ENCODE results near the gene SEC61A2.

SEC61A2 gene

GRCh38 chr10:12180221-12180974, 50.9 kb downstream of the SEC61A2 start:
- peaks cover 44% of the 10 kb centered on the region for H3K36me3 ChIP-seq

GRCh38 chr10:12181065-12181775, 51.7 kb downstream of the SEC61A2 start:
- no peaks in the 10 kb centered on the region for H3K27me3 ChIP-seq
- H3K4me1 ChIP-seq = no peaks in the 10 kb centered on the region
- no peak overlapping the region for H3K4me3 ChIP-seq (ENCODE audit: low read depth, low read length)
- no peak for TF ChIP-seq CTCF (IDR thresholded peaks at IDR 0.05; ENCODE audit: low read depth, low read length)
- H3K36me3 ChIP-seq = peaks cover 49% of the 10 kb centered on the region
- DNase-seq = no peak
- H3K9me3 ChIP-seq = no peaks in the 10 kb centered on the region

More at GRCh38 chr10:12180221-12180974, 50.9 kb downstream of the SEC61A2 start:
- TF ChIP-seq CTCF (IDR thresholded peaks at IDR 0.05; ENCODE audit: low read depth, low read length) = 0 out of 2 replicates have a peak, but pooled peaks have one; percentile 9
- Histone ChIP-seq H3K4me3 (ENCODE audit: low read depth, low read length) (no peak overlapping the region), H3K4me1 (no peaks in the 10 kb centered on the region), H3K27me3 (no peaks in the 10 kb centered on the region), H3K9me3 (no peaks in the 10 kb centered on the region)
- DNase-seq = no peak

GRCh38 chr10:12184165-12184564, 54.7 kb downstream of the SEC61A2 start:
- no peak for DNase-seq
- Histone ChIP-seq H3K9me3 (no peaks in the 10 kb centered on the region), H3K27me3 (no peaks in the 10 kb centered on the region), H3K4me3 (ENCODE audit: low read depth, low read length) (no peak overlapping the region), H3K4me1 (no peaks in the 10 kb centered on the region), H3K36me3 (peaks cover 37% of the 10 kb centered on the region)
- TF ChIP-seq CTCF (IDR thresholded peaks at IDR 0.05; ENCODE audit: low read depth, low read length) = no peak

- TF ChIP-seq CTCF (IDR thresholded peaks at IDR 0.05; ENCODE audit: low read depth, low read length) = no peak
- Histone ChIP-seq H3K4me1 (no peaks in the 10 kb centered on the region), H3K4me3 (ENCODE audit: low read depth, low read length) (no peak overlapping the region), H3K36me3 (peaks cover 36% of the 10 kb centered on the region), H3K27me3 (no peaks in the 10 kb centered on the region), H3K9me3 (no peaks in the 10 kb centered on the region)
- DNase-seq = no peak
These were observed 56.8 kb downstream of the SEC61A2 start for GRCh38 chr10:12186323-12186722.

GRCh38 chr10:12187321-12187905, 57.9 kb downstream of the SEC61A2 start:
- Histone ChIP-seq H3K36me3 (peaks cover 36% of the 10 kb centered on the region), H3K9me3 (no peaks in the 10 kb centered on the region), H3K4me1 (no peaks in the 10 kb centered on the region), H3K4me3 (ENCODE audit: low read depth, low read length) (no peak overlapping the region), H3K27me3 (no peaks in the 10 kb centered on the region)
- DNase-seq = no peak
- no peak for TF ChIP-seq CTCF (IDR thresholded peaks at IDR 0.05; ENCODE audit: low read depth, low read length)
